IgD-negative memory B cell (primary cell): ENCODE data around the gene TTBK2. TPM values are rescaled to one million over a fixed set of nuclear protein-coding genes. Genes with fewer than 3 reads are reported as not detected.

ENCODE experiments used
- H3K27ac Mint-ChIP-seq, 3 donors: one replicate each; pipeline ENCODE4 v1.8.0; 2020 to 2022; ENCODE audit warnings: mild to moderate bottlenecking in 3 of 3, mixed read lengths in 3 of 3, moderate library complexity in 1 of 3
- H3K27me3 Mint-ChIP-seq: one replicate; pipeline ENCODE4 v1.8.0; 2021; ENCODE audit warnings: mixed read lengths
- H3K36me3 Mint-ChIP-seq: one replicate; pipeline ENCODE4 v1.8.0; 2020; ENCODE audit warnings: mild to moderate bottlenecking, mixed read lengths
- H3K4me1 Mint-ChIP-seq, 3 donors: one replicate each; pipeline ENCODE4 v1.8.0; 2020 to 2022; ENCODE audit warnings: mixed read lengths in 3 of 3, mild to moderate bottlenecking in 1 of 3
- H3K4me3 Mint-ChIP-seq, 4 donors: one replicate each; pipeline ENCODE4 v1.8.0; 2020 to 2022; ENCODE audit warnings: mild to moderate bottlenecking in 4 of 4, mixed read lengths in 4 of 4, moderate library complexity in 3 of 4
- H3K9me3 Mint-ChIP-seq, 3 donors: one replicate each; pipeline ENCODE4 v1.8.0; 2020 to 2021; ENCODE audit warnings: mixed read lengths in 3 of 3, mild to moderate bottlenecking in 1 of 3
- polyA plus RNA-seq: library from polyadenylated mRNA; unstranded; fragments of 300-500 nt; fragmentation: Illumina TruSeq; gene quantifications from one replicate; pipeline ENCODE4 v1.2.3, GENCODE V29; 2021

The TTBK2 gene
- polyA plus RNA-seq, 1 donor from 2014 or later = 9.9 TPM

- Mint-ChIP-seq H3K27ac (no peak overlapping the region), H3K36me3 (peaks cover 25% of the 10 kb centered on the region), H3K4me1 (peaks cover 0 to 5% (median 0%) of the 10 kb centered on the region in 3 donors), H3K9me3 (no peaks in the 10 kb centered on the region), H3K27me3 (no peaks in the 10 kb centered on the region), H3K4me3 (no peak overlapping the region)
Measured at GRCh38 chr15:42819786-42820185, 100.8 kb downstream of the TTBK2 start.

- no peak overlapping the region for H3K27ac Mint-ChIP-seq
- H3K27me3 Mint-ChIP-seq = no peaks in the 10 kb centered on the region
- H3K36me3 Mint-ChIP-seq = peaks cover 13% of the 10 kb centered on the region
- H3K9me3 Mint-ChIP-seq = no peaks in the 10 kb centered on the region
- no peak overlapping the region for H3K4me3 Mint-ChIP-seq
- no peaks in the 10 kb centered on the region for H3K4me1 Mint-ChIP-seq
Measured at GRCh38 chr15:42811433-42811832, 109.1 kb downstream of the TTBK2 start.

- H3K4me3 Mint-ChIP-seq = no peak overlapping the region
- no peaks in the 10 kb centered on the region for H3K9me3 Mint-ChIP-seq
- no peaks in the 10 kb centered on the region for H3K4me1 Mint-ChIP-seq
- peaks cover 22% of the 10 kb centered on the region for H3K36me3 Mint-ChIP-seq
- no peaks in the 10 kb centered on the region for H3K27me3 Mint-ChIP-seq
- H3K27ac Mint-ChIP-seq = no peak overlapping the region
Measured at GRCh38 chr15:42808913-42809312, 111.7 kb downstream of the TTBK2 start.

DNA sequence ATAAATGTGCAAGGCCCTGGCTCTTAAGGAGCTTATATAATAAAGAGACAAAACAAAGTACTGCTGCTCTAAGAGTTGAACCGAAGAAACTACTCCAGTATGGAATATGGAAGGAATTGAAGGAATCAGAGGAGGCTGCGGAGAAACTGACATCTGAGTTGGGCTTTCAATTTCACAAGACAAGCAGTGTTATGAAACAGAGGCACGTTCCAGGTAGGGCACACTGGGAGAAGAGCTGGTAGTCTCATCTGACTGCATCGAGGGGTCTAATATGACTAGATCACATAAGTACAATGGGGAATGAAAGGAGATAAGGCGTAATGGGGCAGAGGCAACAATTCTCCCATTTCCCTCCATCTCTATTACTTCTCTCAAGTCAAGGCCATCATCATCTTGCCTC lies 115.3 kb downstream of the TTBK2 start:
- no peaks in the 10 kb centered on the region for H3K27me3 Mint-ChIP-seq
- H3K27ac Mint-ChIP-seq = no peak overlapping the region
- H3K4me3 Mint-ChIP-seq = no peak overlapping the region
- H3K4me1 Mint-ChIP-seq = no peaks in the 10 kb centered on the region
- H3K36me3 Mint-ChIP-seq = peaks cover 29% of the 10 kb centered on the region
- no peaks in the 10 kb centered on the region for H3K9me3 Mint-ChIP-seq

DNA sequence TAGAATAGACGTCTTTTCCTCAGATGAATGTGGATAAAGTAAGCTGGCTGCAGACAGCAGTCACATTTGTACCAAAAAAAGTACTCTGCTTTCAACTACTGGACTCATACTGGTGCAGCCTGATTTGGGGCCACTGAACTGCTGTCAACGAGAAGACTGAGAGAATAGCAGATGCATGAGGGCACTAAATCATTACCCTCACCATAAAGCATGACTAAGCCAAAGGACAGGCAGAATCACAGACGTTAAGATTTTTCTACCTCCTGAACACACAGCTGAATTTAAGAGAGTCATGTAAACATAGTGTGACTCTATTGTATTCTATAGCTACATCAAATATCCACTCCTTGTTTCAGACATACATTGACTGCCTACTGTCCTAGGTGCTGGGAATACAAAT lies 115.8 kb downstream of the TTBK2 start:
- H3K4me3 Mint-ChIP-seq = no peak overlapping the region
- no peaks in the 10 kb centered on the region for H3K9me3 Mint-ChIP-seq
- no peaks in the 10 kb centered on the region for H3K27me3 Mint-ChIP-seq
- no peak overlapping the region for H3K27ac Mint-ChIP-seq
- no peaks in the 10 kb centered on the region for H3K4me1 Mint-ChIP-seq
- peaks cover 30% of the 10 kb centered on the region for H3K36me3 Mint-ChIP-seq

GRCh38 chr15:42803436-42803835 lies 117.1 kb downstream of the TTBK2 start:
- Mint-ChIP-seq H3K9me3 (no peaks in the 10 kb centered on the region), H3K27ac (no peak overlapping the region), H3K4me3 (no peak overlapping the region), H3K27me3 (no peaks in the 10 kb centered on the region), H3K4me1 (peaks cover 0 to 3% (median 0%) of the 10 kb centered on the region in 3 donors), H3K36me3 (peaks cover 31% of the 10 kb centered on the region)

GRCh38 chr15:42802168-42802567 lies 118.4 kb downstream of the TTBK2 start:
- H3K4me3 Mint-ChIP-seq = no peak overlapping the region
- H3K27ac Mint-ChIP-seq = no peak overlapping the region
- no peaks in the 10 kb centered on the region for H3K27me3 Mint-ChIP-seq
- H3K9me3 Mint-ChIP-seq = no peaks in the 10 kb centered on the region
- peaks cover 0 to 4% (median 0%) of the 10 kb centered on the region in 3 donors for H3K4me1 Mint-ChIP-seq
- peaks cover 31% of the 10 kb centered on the region for H3K36me3 Mint-ChIP-seq

DNA sequence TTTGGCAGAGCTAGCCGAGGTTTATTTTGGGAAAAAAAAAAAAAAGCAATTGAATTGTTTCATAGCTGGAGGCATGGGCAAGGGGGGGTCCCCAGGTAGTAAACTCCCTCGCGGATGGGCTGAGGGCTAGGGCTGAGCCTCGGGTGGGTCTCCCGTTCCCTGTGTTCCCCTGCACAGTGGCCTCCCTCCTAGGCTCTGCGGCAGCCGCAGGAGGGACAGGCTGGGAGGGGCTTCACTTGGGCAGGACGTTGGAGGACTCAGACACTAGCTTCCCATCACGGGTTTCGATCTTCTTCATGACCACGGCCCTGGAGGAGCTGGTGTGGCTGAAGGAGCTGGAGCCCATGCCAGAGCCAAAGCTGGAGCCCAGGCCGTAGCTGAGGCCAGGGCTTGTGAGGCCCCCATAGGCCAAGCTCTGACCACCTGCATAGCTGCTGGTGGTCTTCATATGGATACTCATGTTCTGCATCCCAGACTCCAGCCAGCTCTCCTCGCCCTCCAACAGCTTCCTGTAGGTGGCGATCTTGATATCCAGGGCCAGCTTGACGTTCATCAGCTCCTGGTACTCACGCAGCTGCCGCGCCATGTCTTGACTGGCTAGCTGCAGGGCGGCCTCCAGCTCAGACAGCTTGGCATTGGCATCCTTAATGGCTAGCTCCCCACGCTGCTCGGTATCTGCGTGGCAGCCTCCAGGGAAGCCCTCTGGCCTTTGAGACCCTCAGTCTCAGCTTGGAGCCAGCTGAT lies 119.7 kb downstream of the TTBK2 start:
- no peaks in the 10 kb centered on the region for H3K27me3 Mint-ChIP-seq
- H3K4me1 Mint-ChIP-seq = peaks cover 0 to 4% (median 0%) of the 10 kb centered on the region in 3 donors
- no peaks in the 10 kb centered on the region for H3K9me3 Mint-ChIP-seq
- H3K36me3 Mint-ChIP-seq = peaks cover 28% of the 10 kb centered on the region
- no peak overlapping the region for H3K4me3 Mint-ChIP-seq
- peak overlapping the region in 1 of 3 donors; percentile 9 for H3K27ac Mint-ChIP-seq

DNA sequence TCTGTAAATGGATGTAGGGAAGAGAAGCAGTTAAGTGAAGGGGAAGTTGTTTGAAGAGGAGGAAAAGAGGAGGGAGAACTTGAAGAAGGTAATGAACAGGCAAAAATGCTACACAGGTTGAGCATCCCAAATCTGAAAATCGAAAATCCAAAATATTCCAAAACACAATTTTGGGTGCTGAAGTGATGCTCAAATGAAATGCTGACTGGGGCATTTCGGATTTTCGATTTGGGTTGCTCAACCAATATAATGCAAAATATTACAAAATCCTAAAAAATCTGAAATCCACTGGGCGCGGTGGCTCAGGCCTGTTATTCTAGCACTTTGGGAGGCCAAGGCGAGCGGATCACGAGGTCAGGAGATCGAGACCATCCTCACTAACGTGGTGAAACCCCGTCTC lies 121.8 kb downstream of the TTBK2 start:
- H3K4me3 Mint-ChIP-seq = no peak overlapping the region
- peaks cover 0 to 4% (median 0%) of the 10 kb centered on the region in 3 donors for H3K4me1 Mint-ChIP-seq
- H3K27me3 Mint-ChIP-seq = no peaks in the 10 kb centered on the region
- H3K36me3 Mint-ChIP-seq = peaks cover 21% of the 10 kb centered on the region
- H3K27ac Mint-ChIP-seq = no peak overlapping the region
- H3K9me3 Mint-ChIP-seq = no peaks in the 10 kb centered on the region

GRCh38 chr15:42796955-42797782 lies 123.4 kb downstream of the TTBK2 start:
- Mint-ChIP-seq H3K27ac (no peak overlapping the region), H3K4me3 (no peak overlapping the region), H3K36me3 (peaks cover 18% of the 10 kb centered on the region), H3K9me3 (no peaks in the 10 kb centered on the region), H3K4me1 (peaks cover 0 to 4% (median 0%) of the 10 kb centered on the region in 3 donors), H3K27me3 (no peaks in the 10 kb centered on the region)

DNA sequence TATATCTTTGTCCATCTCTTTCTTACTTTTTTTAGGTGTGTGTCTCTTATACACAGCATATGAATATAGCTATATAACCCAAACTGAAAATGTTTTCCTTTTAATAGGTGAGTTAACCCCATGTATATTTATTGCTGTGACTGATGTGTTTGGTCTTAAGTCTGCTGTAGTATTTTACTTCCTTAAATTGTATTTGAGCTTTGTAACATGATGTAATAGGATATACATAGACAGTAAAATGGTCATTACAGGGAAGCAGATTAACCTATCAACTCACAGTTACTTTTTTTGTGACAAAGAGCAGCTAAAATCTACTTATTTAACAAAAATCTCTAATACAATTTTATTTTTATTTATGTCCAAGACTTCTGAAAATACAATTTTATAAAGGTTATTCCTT lies 131.9 kb downstream of the TTBK2 start:
- no peak overlapping the region for H3K4me3 Mint-ChIP-seq
- peaks cover 7% of the 10 kb centered on the region for H3K36me3 Mint-ChIP-seq
- peaks cover 0 to 1% (median 0%) of the 10 kb centered on the region in 3 donors for H3K4me1 Mint-ChIP-seq
- H3K27ac Mint-ChIP-seq = peak overlapping the region in 1 of 3 donors; percentile 20
- no peaks in the 10 kb centered on the region for H3K9me3 Mint-ChIP-seq
- no peaks in the 10 kb centered on the region for H3K27me3 Mint-ChIP-seq

DNA sequence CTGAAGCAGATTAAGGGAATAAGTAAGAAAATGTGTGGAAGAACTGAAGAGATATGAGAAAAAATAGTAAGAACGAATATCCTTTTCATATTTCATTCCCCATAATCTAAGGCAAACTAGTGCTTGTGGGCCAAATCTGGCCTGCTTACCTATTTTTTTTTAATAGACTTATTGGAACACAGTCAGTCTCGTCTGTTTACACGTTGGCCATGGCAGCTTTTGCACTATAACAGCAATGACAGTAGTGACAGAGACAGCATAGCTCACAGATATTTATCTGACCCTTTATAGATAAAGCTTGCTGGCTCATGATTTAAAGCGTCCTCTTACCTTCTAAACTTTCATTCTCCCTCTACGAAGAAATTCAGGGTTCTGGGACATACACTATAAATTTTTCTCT lies 133.6 kb downstream of the TTBK2 start:
- Mint-ChIP-seq H3K27me3 (no peaks in the 10 kb centered on the region), H3K27ac (no peak overlapping the region), H3K4me3 (no peak overlapping the region), H3K4me1 (peaks cover 0 to 1% (median 0%) of the 10 kb centered on the region in 3 donors), H3K9me3 (no peaks in the 10 kb centered on the region), H3K36me3 (peaks cover 9% of the 10 kb centered on the region)

GRCh38 chr15:42785569-42785968 lies 135.0 kb downstream of the TTBK2 start:
- Mint-ChIP-seq H3K27ac (no peak overlapping the region), H3K27me3 (no peaks in the 10 kb centered on the region), H3K4me1 (peaks cover 0 to 1% (median 0%) of the 10 kb centered on the region in 3 donors), H3K36me3 (peaks cover 12% of the 10 kb centered on the region), H3K9me3 (no peaks in the 10 kb centered on the region), H3K4me3 (no peak overlapping the region)

- no peak overlapping the region for H3K4me3 Mint-ChIP-seq
- H3K27ac Mint-ChIP-seq = no peak overlapping the region
Measured at GRCh38 chr15:42784705-42785104, 135.9 kb downstream of the TTBK2 start.

DNA sequence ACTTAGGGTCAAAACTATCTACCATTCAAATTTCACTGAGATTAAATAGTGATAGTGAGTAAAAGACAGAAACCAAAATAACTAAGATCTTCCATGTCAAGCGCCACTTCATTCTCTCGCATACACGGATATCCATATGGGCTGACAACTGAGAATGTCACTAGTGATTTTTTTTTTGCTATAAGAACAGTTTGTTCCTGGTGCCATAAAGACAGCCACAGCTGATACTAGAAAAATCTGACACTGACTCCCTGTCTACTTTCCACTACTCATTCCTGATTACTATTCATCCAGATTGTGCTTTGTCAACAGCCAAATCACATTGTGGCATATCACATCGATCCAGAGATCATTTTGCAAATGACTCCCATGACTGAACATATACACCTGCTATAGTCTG lies 137.9 kb downstream of the TTBK2 start:
- H3K27ac Mint-ChIP-seq = no peak overlapping the region
- H3K27me3 Mint-ChIP-seq = no peaks in the 10 kb centered on the region
- no peak overlapping the region for H3K4me3 Mint-ChIP-seq
- peaks cover 10% of the 10 kb centered on the region for H3K36me3 Mint-ChIP-seq
- no peaks in the 10 kb centered on the region for H3K4me1 Mint-ChIP-seq
- no peaks in the 10 kb centered on the region for H3K9me3 Mint-ChIP-seq

More at GRCh38 chr15:42784705-42785104, 135.9 kb downstream of the TTBK2 start:
- no peaks in the 10 kb centered on the region for H3K9me3 Mint-ChIP-seq
- no peaks in the 10 kb centered on the region for H3K27me3 Mint-ChIP-seq
- peaks cover 0 to 1% (median 0%) of the 10 kb centered on the region in 3 donors for H3K4me1 Mint-ChIP-seq
- H3K36me3 Mint-ChIP-seq = peaks cover 12% of the 10 kb centered on the region
